ENCODE results near the gene NANOS1. TPM values are rescaled to one million over a fixed set of nuclear protein-coding genes. Genes with fewer than 3 reads are reported as not detected.

NANOS1 gene
- total and polyA plus RNA-seq, 9 of the 15 experiments (the other 6 are each of a cell fraction or from before 2014, with no cell fraction given) = 0.14 to 1.6 (median 0.83) TPM; not detected in 1

DNA sequence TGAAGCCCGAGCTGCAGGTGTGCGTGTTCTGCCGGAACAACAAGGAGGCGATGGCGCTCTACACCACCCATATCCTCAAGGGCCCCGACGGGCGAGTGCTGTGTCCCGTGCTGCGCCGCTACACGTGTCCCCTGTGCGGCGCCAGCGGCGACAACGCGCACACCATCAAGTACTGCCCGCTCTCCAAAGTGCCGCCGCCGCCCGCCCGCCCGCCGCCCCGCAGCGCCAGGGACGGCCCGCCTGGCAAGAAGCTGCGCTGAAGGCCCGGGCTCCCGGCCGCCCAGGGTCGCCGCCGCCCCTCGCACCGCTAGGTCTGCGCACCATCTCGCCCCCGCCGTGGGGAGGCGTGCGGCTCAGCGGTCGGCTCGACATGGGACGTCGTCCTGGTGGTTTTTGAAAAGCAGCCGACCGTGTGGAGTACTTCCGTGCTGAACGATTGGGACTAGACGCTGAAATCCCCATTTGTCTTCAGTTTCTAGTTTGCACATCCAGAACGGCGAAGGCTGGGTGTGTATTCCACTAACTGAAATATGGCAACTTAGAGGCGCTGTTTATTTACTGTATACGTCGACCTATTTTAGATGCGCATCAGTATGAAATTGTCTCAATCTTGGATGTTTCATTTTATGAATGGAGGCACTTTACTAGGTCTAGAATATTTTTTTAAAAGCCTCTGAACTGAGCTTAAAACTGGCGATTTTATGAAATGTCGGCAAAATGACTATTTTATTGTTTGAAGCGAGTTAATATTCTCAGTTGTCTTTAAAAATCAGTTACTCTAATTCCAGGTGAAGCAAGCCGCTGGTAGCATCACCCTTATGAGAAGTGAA is 1.1 kb downstream of the NANOS1 start (continued):
- TF ChIP-seq, protein P1, sequence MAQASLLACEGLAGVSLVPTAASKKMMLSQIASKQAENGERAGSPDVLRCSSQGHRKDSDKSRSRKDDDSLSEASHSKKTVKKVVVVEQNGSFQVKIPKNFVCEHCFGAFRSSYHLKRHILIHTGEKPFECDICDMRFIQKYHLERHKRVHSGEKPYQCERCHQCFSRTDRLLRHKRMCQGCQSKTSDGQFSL (CRISPR knock-in tag; IDR thresholded peaks at IDR 0.05) = no peak
- TF ChIP-seq, protein P1 (tag; IDR thresholded peaks at IDR 0.05) = no peak
- TF ChIP-seq ZNF57 (CRISPR knock-in tag; IDR thresholded peaks at IDR 0.05) (no peak), SMARCB1 (IDR thresholded peaks at IDR 0.05; ENCODE audit: insufficient read length, low read depth) (no peak), ELF4 (CRISPR knock-in tag; IDR thresholded peaks at IDR 0.05) (no peak), GATA2 (CRISPR knock-in tag; IDR thresholded peaks at IDR 0.05) (no peak), COPS2 (conservative IDR thresholded peaks at IDR 0.05) (no peak), ZNF3 (CRISPR knock-in tag; IDR thresholded peaks at IDR 0.05) (no peak), NCOA2 (IDR thresholded peaks at IDR 0.05; ENCODE audit: partially characterized antibody in 2 of 2) (no peak), ZNF274 (IDR thresholded peaks at IDR 0.05; ENCODE audit: borderline replicate concordance, low read depth, low read length) (no peak), KDM5B (IDR thresholded peaks at IDR 0.05; ENCODE audit: insufficient replicate concordance, low read depth, low read length) (no peak)
- TF ChIP-seq, protein P2, sequence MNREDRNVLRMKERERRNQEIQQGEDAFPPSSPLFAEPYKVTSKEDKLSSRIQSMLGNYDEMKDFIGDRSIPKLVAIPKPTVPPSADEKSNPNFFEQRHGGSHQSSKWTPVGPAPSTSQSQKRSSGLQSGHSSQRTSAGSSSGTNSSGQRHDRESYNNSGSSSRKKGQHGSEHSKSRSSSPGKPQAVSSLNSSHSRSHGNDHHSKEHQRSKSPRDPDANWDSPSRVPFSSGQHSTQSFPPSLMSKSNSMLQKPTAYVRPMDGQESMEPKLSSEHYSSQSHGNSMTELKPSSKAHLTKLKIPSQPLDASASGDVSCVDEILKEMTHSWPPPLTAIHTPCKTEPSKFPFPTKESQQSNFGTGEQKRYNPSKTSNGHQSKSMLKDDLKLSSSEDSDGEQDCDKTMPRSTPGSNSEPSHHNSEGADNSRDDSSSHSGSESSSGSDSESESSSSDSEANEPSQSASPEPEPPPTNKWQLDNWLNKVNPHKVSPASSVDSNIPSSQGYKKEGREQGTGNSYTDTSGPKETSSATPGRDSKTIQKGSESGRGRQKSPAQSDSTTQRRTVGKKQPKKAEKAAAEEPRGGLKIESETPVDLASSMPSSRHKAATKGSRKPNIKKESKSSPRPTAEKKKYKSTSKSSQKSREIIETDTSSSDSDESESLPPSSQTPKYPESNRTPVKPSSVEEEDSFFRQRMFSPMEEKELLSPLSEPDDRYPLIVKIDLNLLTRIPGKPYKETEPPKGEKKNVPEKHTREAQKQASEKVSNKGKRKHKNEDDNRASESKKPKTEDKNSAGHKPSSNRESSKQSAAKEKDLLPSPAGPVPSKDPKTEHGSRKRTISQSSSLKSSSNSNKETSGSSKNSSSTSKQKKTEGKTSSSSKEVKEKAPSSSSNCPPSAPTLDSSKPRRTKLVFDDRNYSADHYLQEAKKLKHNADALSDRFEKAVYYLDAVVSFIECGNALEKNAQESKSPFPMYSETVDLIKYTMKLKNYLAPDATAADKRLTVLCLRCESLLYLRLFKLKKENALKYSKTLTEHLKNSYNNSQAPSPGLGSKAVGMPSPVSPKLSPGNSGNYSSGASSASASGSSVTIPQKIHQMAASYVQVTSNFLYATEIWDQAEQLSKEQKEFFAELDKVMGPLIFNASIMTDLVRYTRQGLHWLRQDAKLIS (CRISPR knock-in tag; IDR thresholded peaks at IDR 0.05) = no peak
- TF ChIP-seq, protein P3, sequence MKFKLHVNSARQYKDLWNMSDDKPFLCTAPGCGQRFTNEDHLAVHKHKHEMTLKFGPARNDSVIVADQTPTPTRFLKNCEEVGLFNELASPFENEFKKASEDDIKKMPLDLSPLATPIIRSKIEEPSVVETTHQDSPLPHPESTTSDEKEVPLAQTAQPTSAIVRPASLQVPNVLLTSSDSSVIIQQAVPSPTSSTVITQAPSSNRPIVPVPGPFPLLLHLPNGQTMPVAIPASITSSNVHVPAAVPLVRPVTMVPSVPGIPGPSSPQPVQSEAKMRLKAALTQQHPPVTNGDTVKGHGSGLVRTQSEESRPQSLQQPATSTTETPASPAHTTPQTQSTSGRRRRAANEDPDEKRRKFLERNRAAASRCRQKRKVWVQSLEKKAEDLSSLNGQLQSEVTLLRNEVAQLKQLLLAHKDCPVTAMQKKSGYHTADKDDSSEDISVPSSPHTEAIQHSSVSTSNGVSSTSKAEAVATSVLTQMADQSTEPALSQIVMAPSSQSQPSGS (CRISPR knock-in tag; IDR thresholded peaks at IDR 0.05) = no peak
- TF ChIP-seq, protein P4, sequence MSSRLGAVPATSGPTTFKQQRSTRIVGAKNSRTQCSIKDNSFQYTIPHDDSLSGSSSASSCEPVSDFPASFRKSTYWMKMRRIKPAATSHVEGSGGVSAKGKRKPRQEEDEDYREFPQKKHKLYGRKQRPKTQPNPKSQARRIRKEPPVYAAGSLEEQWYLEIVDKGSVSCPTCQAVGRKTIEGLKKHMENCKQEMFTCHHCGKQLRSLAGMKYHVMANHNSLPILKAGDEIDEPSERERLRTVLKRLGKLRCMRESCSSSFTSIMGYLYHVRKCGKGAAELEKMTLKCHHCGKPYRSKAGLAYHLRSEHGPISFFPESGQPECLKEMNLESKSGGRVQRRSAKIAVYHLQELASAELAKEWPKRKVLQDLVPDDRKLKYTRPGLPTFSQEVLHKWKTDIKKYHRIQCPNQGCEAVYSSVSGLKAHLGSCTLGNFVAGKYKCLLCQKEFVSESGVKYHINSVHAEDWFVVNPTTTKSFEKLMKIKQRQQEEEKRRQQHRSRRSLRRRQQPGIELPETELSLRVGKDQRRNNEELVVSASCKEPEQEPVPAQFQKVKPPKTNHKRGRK (tag; IDR thresholded peaks at IDR 0.05) = no peak
